Smooth muscle cell (in vitro differentiated cells): ENCODE data around the gene FIZ1. TPM values are rescaled to one million over a fixed set of nuclear protein-coding genes. Genes with fewer than 3 reads are reported as not detected.

ENCODE experiments used
- DNase-seq: peaks from one replicate; lab custom pipeline; 2025; ENCODE audit not compliant: unreplicated experiment; lab: John Stamatoyannopoulos, UW
- H2AFZ ChIP-seq: fragments of 200-600 bp; sonication (generic); 2 replicates; pipeline ENCODE4 v1.6.0; 2016; ENCODE audit warnings: antibody characterized with exemption, low read depth, mild to moderate bottlenecking
- H3F3A ChIP-seq: fragments of 200-600 bp; sonication (generic); 2 replicates; pipeline ENCODE4 v1.6.0; 2017; ENCODE audit warnings: antibody characterized with exemption, low read depth
- H3K27ac ChIP-seq: fragments of 200-600 bp; sonication (generic); 2 replicates; pipeline ENCODE4 v1.5.1; 2016; ENCODE audit warnings: low read depth, mild to moderate bottlenecking
- H3K27me3 ChIP-seq: fragments of 200-600 bp; sonication (generic); 2 replicates; pipeline ENCODE4 v1.6.1; 2016; ENCODE audit warnings: low read depth, mild to moderate bottlenecking
- H3K36me3 ChIP-seq: fragments of 200-600 bp; sonication (generic); 2 replicates; pipeline ENCODE4 v1.5.1; 2016; ENCODE audit warnings: low read depth
- H3K4me1 ChIP-seq: fragments of 200-600 bp; sonication (generic); 2 replicates; pipeline ENCODE4 v1.5.1; 2016; ENCODE audit warnings: low read depth
- H3K4me2 ChIP-seq: fragments of 200-600 bp; sonication (generic); 2 replicates; pipeline ENCODE4 v1.6.0; 2016; ENCODE audit warnings: mild to moderate bottlenecking
- H3K4me3 ChIP-seq: fragments of 200-600 bp; sonication (generic); 2 replicates; pipeline ENCODE4 v1.5.1; 2016; ENCODE audit warnings: mild to moderate bottlenecking
- H3K79me2 ChIP-seq: fragments of 200-600 bp; sonication (generic); 2 replicates; pipeline ENCODE4 v1.6.0; 2016; ENCODE audit warnings: low read depth, mild to moderate bottlenecking
- H3K9ac ChIP-seq: fragments of 200-600 bp; sonication (generic); 2 replicates; pipeline ENCODE4 v1.6.0; 2016; ENCODE audit warnings: low read depth
- H3K9me3 ChIP-seq: fragments of 200-600 bp; sonication (generic); replicated peaks from 2 replicates; pipeline ENCODE4 v1.5.1; 2016; ENCODE audit warnings: low read depth
- H4K20me1 ChIP-seq: fragments of 200-600 bp; sonication (generic); 2 replicates; pipeline ENCODE4 v1.6.0; 2016; ENCODE audit warnings: low read depth
- WGBS: methylation state at CpG from one replicate; pipeline ENCODE4 v1.1.7; 2016; ENCODE audit warnings: low lambda C conversion rate; 5-methylcytosine and 5-hydroxymethylcytosine counted together
- polyA plus RNA-seq: library from polyadenylated mRNA; unstranded; fragments of >200 nt; fragmentation: Nextera tagmentation; extraction: Ambion mirVana; gene quantifications from 2 replicates; pipeline ENCODE4 v1.2.1, GENCODE V29; 2016
- total RNA-seq: library from RNA; depleted of rRNA; stranded (reverse); fragments of >200 nt; gene quantifications from 2 replicates; pipeline ENCODE4 v1.2.3, GENCODE V29; 2014
- TF ChIP-seq, protein P1 (sequence below): fragments of 200-600 bp; sonication (generic); IDR thresholded peaks from 2 replicates; pipeline ENCODE4 v1.5.1; 2017; ENCODE audit warnings: borderline replicate concordance, mild to moderate bottlenecking, antibody characterized with exemption; ENCODE audit not compliant: insufficient read depth, poor library complexity, severe bottlenecking

The FIZ1 gene
- total and polyA plus RNA-seq, 2 experiments from 2014 or later = 10.4 to 17.7 TPM

- TF ChIP-seq, protein P1, sequence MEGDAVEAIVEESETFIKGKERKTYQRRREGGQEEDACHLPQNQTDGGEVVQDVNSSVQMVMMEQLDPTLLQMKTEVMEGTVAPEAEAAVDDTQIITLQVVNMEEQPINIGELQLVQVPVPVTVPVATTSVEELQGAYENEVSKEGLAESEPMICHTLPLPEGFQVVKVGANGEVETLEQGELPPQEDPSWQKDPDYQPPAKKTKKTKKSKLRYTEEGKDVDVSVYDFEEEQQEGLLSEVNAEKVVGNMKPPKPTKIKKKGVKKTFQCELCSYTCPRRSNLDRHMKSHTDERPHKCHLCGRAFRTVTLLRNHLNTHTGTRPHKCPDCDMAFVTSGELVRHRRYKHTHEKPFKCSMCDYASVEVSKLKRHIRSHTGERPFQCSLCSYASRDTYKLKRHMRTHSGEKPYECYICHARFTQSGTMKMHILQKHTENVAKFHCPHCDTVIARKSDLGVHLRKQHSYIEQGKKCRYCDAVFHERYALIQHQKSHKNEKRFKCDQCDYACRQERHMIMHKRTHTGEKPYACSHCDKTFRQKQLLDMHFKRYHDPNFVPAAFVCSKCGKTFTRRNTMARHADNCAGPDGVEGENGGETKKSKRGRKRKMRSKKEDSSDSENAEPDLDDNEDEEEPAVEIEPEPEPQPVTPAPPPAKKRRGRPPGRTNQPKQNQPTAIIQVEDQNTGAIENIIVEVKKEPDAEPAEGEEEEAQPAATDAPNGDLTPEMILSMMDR = no peak
- no peak overlapping the region for H3K27ac ChIP-seq
- H3K9me3 ChIP-seq = no peaks in the 10 kb centered on the region
- H2AFZ ChIP-seq = no peak overlapping the region
- H3K9ac ChIP-seq = no peak overlapping the region
- no peaks in the 10 kb centered on the region for H3K36me3 ChIP-seq
- no peaks in the 10 kb centered on the region for H4K20me1 ChIP-seq
- no peaks in the 10 kb centered on the region for H3K79me2 ChIP-seq
- H3K4me3 ChIP-seq = no peak overlapping the region
- no peaks in the 10 kb centered on the region for H3F3A ChIP-seq
- no peak for DNase-seq
- H3K27me3 ChIP-seq = no peaks in the 10 kb centered on the region
- H3K4me1 ChIP-seq = no peaks in the 10 kb centered on the region
- H3K4me2 ChIP-seq = no peak overlapping the region
Observed at GRCh38 chr19:55567708-55568328, 31.5 kb downstream of the FIZ1 start.

GRCh38 chr19:55566823-55567222 is 32.5 kb downstream of the FIZ1 start:
- Histone ChIP-seq H2AFZ (no peak overlapping the region), H3K27me3 (no peaks in the 10 kb centered on the region), H4K20me1 (no peaks in the 10 kb centered on the region), H3K36me3 (no peaks in the 10 kb centered on the region), H3K79me2 (no peaks in the 10 kb centered on the region), H3K4me2 (no peak overlapping the region), H3K27ac (no peak overlapping the region), H3K9me3 (no peaks in the 10 kb centered on the region), H3K4me1 (no peaks in the 10 kb centered on the region), H3F3A (no peaks in the 10 kb centered on the region), H3K9ac (no peak overlapping the region), H3K4me3 (no peak overlapping the region)
- WGBS = 70% methylated on average over 9 of the region's 9 CpGs
- TF ChIP-seq, protein P1 = no peak
- DNase-seq = no peak

DNA sequence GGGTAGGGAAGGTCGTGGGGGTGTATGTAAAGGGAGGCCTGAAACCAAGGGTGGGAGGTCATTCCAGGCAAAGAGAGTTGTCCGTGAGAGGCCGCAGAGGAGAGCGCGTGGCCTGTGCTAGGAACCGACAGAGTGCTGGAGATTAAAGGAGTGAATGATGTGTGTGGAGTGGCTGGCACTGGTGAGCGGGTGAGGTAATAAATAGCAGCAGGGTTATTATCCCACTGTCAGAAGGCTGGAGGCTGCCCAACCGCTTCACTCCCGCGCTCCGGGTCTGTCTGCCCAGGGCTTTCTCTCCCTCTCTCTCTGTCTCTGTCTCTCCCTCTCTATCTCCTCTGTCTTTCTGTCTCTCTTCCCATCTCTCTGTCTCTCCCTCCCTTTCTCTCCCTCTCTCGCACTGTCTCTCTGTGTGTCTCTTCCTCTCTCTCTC is 36.0 kb downstream of the FIZ1 start:
- Histone ChIP-seq H4K20me1 (no peaks in the 10 kb centered on the region), H3K9me3 (no peaks in the 10 kb centered on the region), H3K4me1 (no peaks in the 10 kb centered on the region), H3K9ac (no peak overlapping the region), H3F3A (no peaks in the 10 kb centered on the region), H3K36me3 (no peaks in the 10 kb centered on the region), H3K4me3 (no peak overlapping the region), H3K27ac (no peak overlapping the region), H3K4me2 (no peak overlapping the region), H2AFZ (no peak overlapping the region), H3K27me3 (no peaks in the 10 kb centered on the region), H3K79me2 (no peaks in the 10 kb centered on the region)
- TF ChIP-seq, protein P1 = no peak
- DNase-seq = no peak
- 63% methylated on average over 11 of the region's 12 CpGs for WGBS

- 86% methylated on average over 9 of the region's 9 CpGs for WGBS
- Histone ChIP-seq H3K4me1 (no peaks in the 10 kb centered on the region), H3K79me2 (no peaks in the 10 kb centered on the region), H3K4me3 (no peak overlapping the region), H3K9me3 (no peaks in the 10 kb centered on the region), H3K4me2 (no peak overlapping the region), H3K27ac (no peak overlapping the region), H3K9ac (no peak overlapping the region), H3K27me3 (no peaks in the 10 kb centered on the region), H3F3A (no peaks in the 10 kb centered on the region), H2AFZ (no peak overlapping the region), H4K20me1 (no peaks in the 10 kb centered on the region), H3K36me3 (no peaks in the 10 kb centered on the region)
- DNase-seq = no peak
- TF ChIP-seq, protein P1 = no peak
Observed at GRCh38 chr19:55559684-55560083, 39.6 kb downstream of the FIZ1 start.
